Measurements from ENCODE around the gene GARNL3. TPM values are rescaled to one million over a fixed set of nuclear protein-coding genes. Genes with fewer than 3 reads are reported as not detected.

Gene GARNL3
- total RNA-seq, 1 experiment from 2014 or later: 15.5 TPM

DNA sequence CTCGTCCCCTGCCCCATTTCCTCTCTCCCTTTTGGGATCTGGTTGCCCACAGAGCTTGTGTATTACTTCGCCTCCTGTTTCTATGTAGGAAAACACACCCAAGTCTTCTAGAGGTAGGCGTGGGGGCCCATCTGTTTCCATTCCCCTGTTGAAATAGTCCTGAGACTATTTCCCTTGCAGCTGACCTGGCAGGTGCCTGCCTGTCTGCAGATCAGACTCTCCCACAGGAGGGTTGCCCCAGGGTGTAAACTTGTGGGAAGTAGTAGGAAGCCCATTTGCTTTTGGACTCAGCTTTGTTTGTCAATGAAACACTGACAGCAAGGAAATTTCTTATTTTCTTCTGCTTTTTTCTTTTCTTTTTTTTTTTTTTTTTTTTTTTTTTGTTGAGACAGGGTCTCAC lies 16.3 kb upstream of the GARNL3 start:
- Histone ChIP-seq H3K27me3 (ENCODE audit: low read length) (no peaks in the 10 kb centered on the region), H2AFZ (ENCODE audit: low read length) (no peak overlapping the region), H3K4me1 (ENCODE audit: insufficient read depth, low read length) (peaks cover 21% of the 10 kb centered on the region), H3K9ac (ENCODE audit: low read length) (no peak overlapping the region), H3K4me3 (ENCODE audit: low read length) (no peak overlapping the region), H3K4me2 (ENCODE audit: low read length) (no peak overlapping the region), H4K20me1 (ENCODE audit: low read length) (no peaks in the 10 kb centered on the region), H3K9me2 (replicated peaks; ENCODE audit: low read length) (no peaks in the 10 kb centered on the region), H3K27ac (ENCODE audit: low read length) (no peak overlapping the region), H3K9me3 (ENCODE audit: low read length) (no peaks in the 10 kb centered on the region), H3K36me3 (ENCODE audit: low read depth, low read length) (no peaks in the 10 kb centered on the region), H3F3A (ENCODE audit: low read length, unreplicated experiment) (no peaks in the 10 kb centered on the region), H3K79me2 (ENCODE audit: low read length) (no peaks in the 10 kb centered on the region)
- intact Hi-C loops (cut with micrococcal nuclease): no loop called here
- TF ChIP-seq EZH2phosphoT487 (IDR thresholded peaks at IDR 0.05; ENCODE audit: borderline replicate concordance, low read length) (no peak), EZH2 (IDR thresholded peaks at IDR 0.05; ENCODE audit: low read length, unreplicated experiment) (no peak)
- TF ChIP-seq, protein P1, sequence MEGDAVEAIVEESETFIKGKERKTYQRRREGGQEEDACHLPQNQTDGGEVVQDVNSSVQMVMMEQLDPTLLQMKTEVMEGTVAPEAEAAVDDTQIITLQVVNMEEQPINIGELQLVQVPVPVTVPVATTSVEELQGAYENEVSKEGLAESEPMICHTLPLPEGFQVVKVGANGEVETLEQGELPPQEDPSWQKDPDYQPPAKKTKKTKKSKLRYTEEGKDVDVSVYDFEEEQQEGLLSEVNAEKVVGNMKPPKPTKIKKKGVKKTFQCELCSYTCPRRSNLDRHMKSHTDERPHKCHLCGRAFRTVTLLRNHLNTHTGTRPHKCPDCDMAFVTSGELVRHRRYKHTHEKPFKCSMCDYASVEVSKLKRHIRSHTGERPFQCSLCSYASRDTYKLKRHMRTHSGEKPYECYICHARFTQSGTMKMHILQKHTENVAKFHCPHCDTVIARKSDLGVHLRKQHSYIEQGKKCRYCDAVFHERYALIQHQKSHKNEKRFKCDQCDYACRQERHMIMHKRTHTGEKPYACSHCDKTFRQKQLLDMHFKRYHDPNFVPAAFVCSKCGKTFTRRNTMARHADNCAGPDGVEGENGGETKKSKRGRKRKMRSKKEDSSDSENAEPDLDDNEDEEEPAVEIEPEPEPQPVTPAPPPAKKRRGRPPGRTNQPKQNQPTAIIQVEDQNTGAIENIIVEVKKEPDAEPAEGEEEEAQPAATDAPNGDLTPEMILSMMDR (conservative IDR thresholded peaks at IDR 0.05; ENCODE audit: low read depth, low read length): no peak
- ChIA-PET CTCF (no interaction called here), POLR2A (ENCODE audit: unreplicated experiment) (no interaction called here)
- ATAC-seq (no peak), DNase-seq (no peak)
- BruUV-seq (replicated peaks): no TSS peak

DNA sequence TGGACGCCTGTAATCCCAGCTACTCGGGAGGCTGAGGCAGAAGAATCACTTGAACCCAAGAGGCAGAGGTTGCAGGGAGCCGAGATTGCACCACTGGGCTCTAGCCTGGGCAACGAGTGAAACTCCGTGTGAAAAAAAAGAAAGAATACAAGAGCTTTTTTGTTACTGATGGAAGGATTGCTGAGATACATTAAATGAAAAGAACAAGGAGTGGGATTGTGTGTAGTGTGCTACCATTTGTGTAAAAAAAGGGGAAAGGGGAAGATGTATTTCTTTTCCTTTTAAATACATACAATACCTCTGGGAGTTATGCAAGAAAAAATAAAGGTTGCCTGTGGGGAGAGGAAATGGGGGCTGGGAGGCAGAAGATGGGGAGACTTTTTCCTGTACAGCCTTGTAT lies 14.7 kb upstream of the GARNL3 start:
- intact Hi-C loops (cut with micrococcal nuclease): no loop called here

DNA sequence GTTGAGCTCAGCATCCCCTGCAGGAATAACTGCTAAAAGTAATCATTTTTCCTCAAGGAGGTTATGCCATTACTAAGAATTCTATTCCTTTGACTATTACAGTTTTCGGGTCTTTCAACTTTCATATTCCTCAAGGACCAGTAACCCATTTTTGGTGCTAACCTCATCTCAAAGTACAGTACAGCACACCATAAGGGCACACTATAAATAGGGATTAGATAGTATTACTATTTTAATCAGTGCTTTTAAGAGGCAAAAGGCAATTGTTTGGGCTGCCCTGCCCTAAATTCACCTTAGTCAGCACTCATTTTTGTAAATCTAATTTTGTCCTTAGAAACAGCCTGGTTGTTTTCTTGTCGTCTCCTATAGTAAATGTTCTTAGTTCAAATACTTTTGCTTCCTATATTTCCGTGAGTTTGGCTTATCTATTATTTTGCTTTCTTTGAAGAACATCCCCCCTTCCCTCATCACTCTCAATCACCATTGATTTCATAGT lies 13.6 kb upstream of the GARNL3 start:
- DNase-seq (no peak), ATAC-seq (no peak)
- Histone ChIP-seq H3K4me1 (ENCODE audit: insufficient read depth, low read length) (peaks cover 11% of the 10 kb centered on the region), H4K20me1 (ENCODE audit: low read length) (no peaks in the 10 kb centered on the region), H3K27ac (ENCODE audit: low read length) (no peak overlapping the region), H3K9ac (ENCODE audit: low read length) (no peak overlapping the region), H3F3A (ENCODE audit: low read length, unreplicated experiment) (no peaks in the 10 kb centered on the region), H3K4me3 (ENCODE audit: low read length) (no peak overlapping the region), H3K4me2 (ENCODE audit: low read length) (no peak overlapping the region), H3K79me2 (ENCODE audit: low read length) (no peaks in the 10 kb centered on the region), H3K9me3 (ENCODE audit: low read length) (no peaks in the 10 kb centered on the region), H2AFZ (ENCODE audit: low read length) (no peak overlapping the region), H3K9me2 (replicated peaks; ENCODE audit: low read length) (no peaks in the 10 kb centered on the region), H3K27me3 (ENCODE audit: low read length) (no peaks in the 10 kb centered on the region), H3K36me3 (ENCODE audit: low read depth, low read length) (no peaks in the 10 kb centered on the region)
- BruUV-seq (replicated peaks): no TSS peak
- intact Hi-C loops (cut with micrococcal nuclease): no loop called here
- ChIA-PET POLR2A (ENCODE audit: unreplicated experiment) (no interaction called here), CTCF (interaction anchor here (0.5 kb wide), 1 partner anchor 193 kb away, joined by 5 read pairs; no protein-coding TSS in a partner anchor)
- TF ChIP-seq EZH2 (IDR thresholded peaks at IDR 0.05; ENCODE audit: low read length, unreplicated experiment) (no peak), EZH2phosphoT487 (IDR thresholded peaks at IDR 0.05; ENCODE audit: borderline replicate concordance, low read length) (no peak)
- TF ChIP-seq, protein P1 (conservative IDR thresholded peaks at IDR 0.05; ENCODE audit: low read depth, low read length): no peak

More for the DNA sequence above, 14.7 kb upstream of the GARNL3 start:
- Histone ChIP-seq H3K79me2 (ENCODE audit: low read length) (no peaks in the 10 kb centered on the region), H3K9me2 (replicated peaks; ENCODE audit: low read length) (no peaks in the 10 kb centered on the region), H3K4me2 (ENCODE audit: low read length) (no peak overlapping the region), H2AFZ (ENCODE audit: low read length) (no peak overlapping the region), H3F3A (ENCODE audit: low read length, unreplicated experiment) (no peaks in the 10 kb centered on the region), H3K4me3 (ENCODE audit: low read length) (no peak overlapping the region), H3K9ac (ENCODE audit: low read length) (no peak overlapping the region), H3K27ac (ENCODE audit: low read length) (no peak overlapping the region), H3K4me1 (ENCODE audit: insufficient read depth, low read length) (peaks cover 16% of the 10 kb centered on the region), H3K36me3 (ENCODE audit: low read depth, low read length) (no peaks in the 10 kb centered on the region), H3K9me3 (ENCODE audit: low read length) (no peaks in the 10 kb centered on the region), H3K27me3 (ENCODE audit: low read length) (no peaks in the 10 kb centered on the region), H4K20me1 (ENCODE audit: low read length) (no peaks in the 10 kb centered on the region)
- ATAC-seq (no peak), DNase-seq (no peak)
- no TSS peak for BruUV-seq (replicated peaks)
- TF ChIP-seq EZH2 (IDR thresholded peaks at IDR 0.05; ENCODE audit: low read length, unreplicated experiment) (no peak), EZH2phosphoT487 (IDR thresholded peaks at IDR 0.05; ENCODE audit: borderline replicate concordance, low read length) (no peak)
- TF ChIP-seq, protein P1 (conservative IDR thresholded peaks at IDR 0.05; ENCODE audit: low read depth, low read length): no peak
- ChIA-PET POLR2A (ENCODE audit: unreplicated experiment) (no interaction called here), CTCF (no interaction called here)

Measured in PC-3 (cell line).